Measurements from ENCODE around the gene VTI1A. TPM values are rescaled to one million over a fixed set of nuclear protein-coding genes. Genes with fewer than 3 reads are reported as not detected.

The VTI1A gene
- total and polyA plus RNA-seq, 9 of the 15 experiments (the other 6 are each of a cell fraction or from before 2014, with no cell fraction given) = 9.3 to 21.4 (median 16.0) TPM

DNA sequence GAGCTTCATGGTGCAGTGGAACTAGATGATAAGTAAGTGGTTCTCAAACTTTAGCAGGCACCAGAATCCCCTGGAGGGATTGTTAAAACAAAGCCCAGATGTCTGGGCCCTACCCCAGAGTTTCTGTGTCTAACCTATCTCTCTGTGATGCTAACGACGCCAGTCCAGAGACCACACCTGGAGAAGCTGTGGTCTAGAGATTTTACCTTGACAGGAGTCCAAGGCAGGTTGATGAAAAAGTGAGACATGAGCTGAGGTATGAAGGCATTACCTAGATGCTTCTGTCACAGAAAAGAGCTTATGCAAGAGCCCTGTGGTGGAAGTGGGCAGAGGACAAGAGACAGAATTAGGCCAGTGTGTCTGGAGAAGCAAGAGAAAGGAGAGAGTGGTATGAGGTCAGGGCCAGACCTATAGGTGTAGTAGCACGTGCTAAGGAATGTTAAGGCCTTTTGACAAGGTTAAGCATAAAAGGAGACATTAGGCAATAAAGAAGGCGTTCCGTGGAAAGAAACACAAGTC is 318.8 kb downstream of the VTI1A start:
- POLR2A ChIA-PET = interaction anchor here (1.4 kb wide), 1 partner anchor 17 kb away, joined by 3 read pairs; no protein-coding TSS in a partner anchor

GRCh38 chr10:112766636-112767035 is 319.6 kb downstream of the VTI1A start:
- ChIA-PET CTCF (ENCODE audit: low intra/inter-chr PET ratio) (no interaction called here), POLR2A (interaction anchor here (0.6 to 1.4 kb wide), 2 partner anchors 16 to 44 kb away, joined by 3 read pairs; no protein-coding TSS in a partner anchor)
- Histone ChIP-seq H3K79me2 (ENCODE audit: control insufficient read depth, insufficient read depth, low read length) (no peaks in the 10 kb centered on the region), H3K9ac (ENCODE audit: insufficient read depth in 1 of 2, low read depth in 2 of 2, low read length in 2 of 2) (no peak overlapping the region), H3K36me3 (ENCODE audit: control insufficient read depth, insufficient read depth, low read length) (no peaks in the 10 kb centered on the region), H3K9me1 (ENCODE audit: control insufficient read depth, insufficient read depth, low read length) (no peaks in the 10 kb centered on the region), H3K4me1 (replicated peaks in 1 of 2; ENCODE audit: control insufficient read depth in 2 of 2, insufficient read depth in 2 of 2, low read length in 2 of 2) (no peaks in the 10 kb centered on the region), H2AFZ (ENCODE audit: low read depth, low read length) (no peak overlapping the region), H3K27me3 (ENCODE audit: control insufficient read depth in 2 of 2, insufficient read depth in 2 of 2, low read length in 2 of 2) (no peaks in the 10 kb centered on the region), H3K4me3 (no peak overlapping the region), H3K9me3 (replicated peaks; ENCODE audit: control insufficient read depth, insufficient read depth, low read depth, low read length) (no peaks in the 10 kb centered on the region), H4K20me1 (replicated peaks; ENCODE audit: control insufficient read depth, insufficient read depth, low read length) (no peaks in the 10 kb centered on the region), H3K27ac (ENCODE audit: extremely low read depth, low read depth, low read length) (no peak overlapping the region), H3K4me2 (ENCODE audit: insufficient read depth, low read length) (no peak overlapping the region)
- BruUV-seq (replicated peaks) = no TSS peak
- in situ Hi-C loops (cut with MboI) = no loop called here
- DNase-seq (ENCODE audit: extremely low read depth in 1 of 4, low spot score in 3 of 4) = no peak
- ATAC-seq = no peak
- whole genome bisulfite sequencing (ENCODE audit: insufficient coverage, low coverage, missing lambda C conversion rate) = 45% methylated on average over 2 of the region's 2 CpGs
- no peak for FAIRE-seq
- intact Hi-C loops (cut with micrococcal nuclease) = no loop called here
- no peak for TF ChIP-seq ZNF347 (CRISPR knock-in tag; IDR thresholded peaks at IDR 0.05; ENCODE audit: low read depth)
- TF ChIP-seq, protein P1, sequence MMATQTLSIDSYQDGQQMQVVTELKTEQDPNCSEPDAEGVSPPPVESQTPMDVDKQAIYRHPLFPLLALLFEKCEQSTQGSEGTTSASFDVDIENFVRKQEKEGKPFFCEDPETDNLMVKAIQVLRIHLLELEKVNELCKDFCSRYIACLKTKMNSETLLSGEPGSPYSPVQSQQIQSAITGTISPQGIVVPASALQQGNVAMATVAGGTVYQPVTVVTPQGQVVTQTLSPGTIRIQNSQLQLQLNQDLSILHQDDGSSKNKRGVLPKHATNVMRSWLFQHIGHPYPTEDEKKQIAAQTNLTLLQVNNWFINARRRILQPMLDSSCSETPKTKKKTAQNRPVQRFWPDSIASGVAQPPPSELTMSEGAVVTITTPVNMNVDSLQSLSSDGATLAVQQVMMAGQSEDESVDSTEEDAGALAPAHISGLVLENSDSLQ (IDR thresholded peaks at IDR 0.05) = no peak
- no peak for TF ChIP-seq RBM39 (optimal IDR thresholded peaks at IDR 0.05; ENCODE audit: low read depth, low read length)
- no peak for TF ChIP-seq DIDO1 (tag; IDR thresholded peaks at IDR 0.05; ENCODE audit: low read depth)
- TF ChIP-seq, protein P2, sequence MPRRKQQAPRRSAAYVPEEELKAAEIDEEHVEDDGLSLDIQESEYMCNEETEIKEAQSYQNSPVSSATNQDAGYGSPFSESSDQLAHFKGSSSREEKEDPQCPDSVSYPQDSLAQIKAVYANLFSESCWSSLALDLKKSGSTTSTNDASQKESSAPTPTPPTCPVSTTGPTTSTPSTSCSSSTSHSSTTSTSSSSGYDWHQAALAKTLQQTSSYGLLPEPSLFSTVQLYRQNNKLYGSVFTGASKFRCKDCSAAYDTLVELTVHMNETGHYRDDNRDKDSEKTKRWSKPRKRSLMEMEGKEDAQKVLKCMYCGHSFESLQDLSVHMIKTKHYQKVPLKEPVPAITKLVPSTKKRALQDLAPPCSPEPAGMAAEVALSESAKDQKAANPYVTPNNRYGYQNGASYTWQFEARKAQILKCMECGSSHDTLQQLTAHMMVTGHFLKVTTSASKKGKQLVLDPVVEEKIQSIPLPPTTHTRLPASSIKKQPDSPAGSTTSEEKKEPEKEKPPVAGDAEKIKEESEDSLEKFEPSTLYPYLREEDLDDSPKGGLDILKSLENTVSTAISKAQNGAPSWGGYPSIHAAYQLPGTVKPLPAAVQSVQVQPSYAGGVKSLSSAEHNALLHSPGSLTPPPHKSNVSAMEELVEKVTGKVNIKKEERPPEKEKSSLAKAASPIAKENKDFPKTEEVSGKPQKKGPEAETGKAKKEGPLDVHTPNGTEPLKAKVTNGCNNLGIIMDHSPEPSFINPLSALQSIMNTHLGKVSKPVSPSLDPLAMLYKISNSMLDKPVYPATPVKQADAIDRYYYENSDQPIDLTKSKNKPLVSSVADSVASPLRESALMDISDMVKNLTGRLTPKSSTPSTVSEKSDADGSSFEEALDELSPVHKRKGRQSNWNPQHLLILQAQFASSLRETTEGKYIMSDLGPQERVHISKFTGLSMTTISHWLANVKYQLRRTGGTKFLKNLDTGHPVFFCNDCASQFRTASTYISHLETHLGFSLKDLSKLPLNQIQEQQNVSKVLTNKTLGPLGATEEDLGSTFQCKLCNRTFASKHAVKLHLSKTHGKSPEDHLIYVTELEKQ (CRISPR knock-in tag; IDR thresholded peaks at IDR 0.05) = no peak
- no peak for TF ChIP-seq OTX1 (CRISPR knock-in tag; IDR thresholded peaks at IDR 0.05)
- TF ChIP-seq NRF1 (conservative IDR thresholded peaks at IDR 0.05 in 1 of 2, IDR thresholded peaks at IDR 0.05 in 1 of 2) = no peak

More for the DNA sequence above, 318.8 kb downstream of the VTI1A start:
- Histone ChIP-seq H3K9ac (ENCODE audit: insufficient read depth in 1 of 2, low read depth in 2 of 2, low read length in 2 of 2) (no peak overlapping the region), H3K79me2 (ENCODE audit: control insufficient read depth, insufficient read depth, low read length) (no peaks in the 10 kb centered on the region), H3K27ac (ENCODE audit: extremely low read depth, low read depth, low read length) (no peak overlapping the region), H3K9me3 (replicated peaks; ENCODE audit: control insufficient read depth, insufficient read depth, low read depth, low read length) (no peaks in the 10 kb centered on the region), H3K4me3 (no peak overlapping the region), H3K9me1 (ENCODE audit: control insufficient read depth, insufficient read depth, low read length) (no peaks in the 10 kb centered on the region), H3K4me1 (replicated peaks in 1 of 2; ENCODE audit: control insufficient read depth in 2 of 2, insufficient read depth in 2 of 2, low read length in 2 of 2) (no peaks in the 10 kb centered on the region), H4K20me1 (replicated peaks; ENCODE audit: control insufficient read depth, insufficient read depth, low read length) (no peaks in the 10 kb centered on the region), H3K27me3 (ENCODE audit: control insufficient read depth in 2 of 2, insufficient read depth in 2 of 2, low read length in 2 of 2) (no peaks in the 10 kb centered on the region), H3K4me2 (ENCODE audit: insufficient read depth, low read length) (no peak overlapping the region), H3K36me3 (ENCODE audit: control insufficient read depth, insufficient read depth, low read length) (no peaks in the 10 kb centered on the region), H2AFZ (ENCODE audit: low read depth, low read length) (no peak overlapping the region)
- WGBS (ENCODE audit: insufficient coverage, low coverage, missing lambda C conversion rate) = 63% methylated on average over 5 of the region's 5 CpGs
- DNase-seq (ENCODE audit: extremely low read depth in 1 of 4, low spot score in 3 of 4) (no peak), FAIRE-seq (no peak), ATAC-seq (no peak)
- CTCF ChIA-PET (ENCODE audit: low intra/inter-chr PET ratio) = no interaction called here
- in situ Hi-C loops (cut with MboI) = no loop called here
- intact Hi-C loops (cut with micrococcal nuclease) = no loop called here
- TF ChIP-seq ZSCAN32 (CRISPR knock-in tag; IDR thresholded peaks at IDR 0.05) = no peak
- no peak for TF ChIP-seq NFE2 (IDR thresholded peaks at IDR 0.05; ENCODE audit: low read depth)
- no peak for TF ChIP-seq ELK1 (CRISPR knock-in tag; IDR thresholded peaks at IDR 0.05)
- BruUV-seq (replicated peaks) = no TSS peak

Data from K562 (cell line).